Adipocyte (in vitro differentiated cells): ENCODE measurements around the gene MRPS34.

Source experiments
- DNase-seq: peaks from one replicate; pipeline ENCODE4 v3.0.0-alpha.2; 2015; ENCODE audit warnings: low read depth
- H3K27me3 ChIP-seq: replicated peaks from 2 replicates; pipeline ENCODE4 v1.7.0; 2013; ENCODE audit warnings: mild to moderate bottlenecking, low read length, moderate library complexity; ENCODE audit not compliant: control insufficient read depth, insufficient read depth
- H3K36me3 ChIP-seq: 2 replicates; pipeline ENCODE4 v1.7.0; 2013; ENCODE audit warnings: low read length, mild to moderate bottlenecking, moderate library complexity; ENCODE audit not compliant: control insufficient read depth, insufficient read depth, severe bottlenecking
- H3K4me1 ChIP-seq: 2 replicates; pipeline ENCODE4 v1.7.0; 2013; ENCODE audit warnings: mild to moderate bottlenecking, low read length, moderate library complexity; ENCODE audit not compliant: control insufficient read depth, insufficient read depth
- H3K4me3 ChIP-seq: 2 replicates; pipeline ENCODE4 v1.7.0; 2013; ENCODE audit warnings: mild to moderate bottlenecking, low read length, moderate library complexity
- H3K9ac ChIP-seq: 2 replicates; pipeline ENCODE4 v1.7.0; 2013; ENCODE audit warnings: mild to moderate bottlenecking, low read length, moderate library complexity
- H3K9me3 ChIP-seq: 2 replicates; pipeline ENCODE4 v1.7.0; 2013; ENCODE audit warnings: mild to moderate bottlenecking, low read length, moderate library complexity; ENCODE audit not compliant: control insufficient read depth

The MRPS34 gene

DNA sequence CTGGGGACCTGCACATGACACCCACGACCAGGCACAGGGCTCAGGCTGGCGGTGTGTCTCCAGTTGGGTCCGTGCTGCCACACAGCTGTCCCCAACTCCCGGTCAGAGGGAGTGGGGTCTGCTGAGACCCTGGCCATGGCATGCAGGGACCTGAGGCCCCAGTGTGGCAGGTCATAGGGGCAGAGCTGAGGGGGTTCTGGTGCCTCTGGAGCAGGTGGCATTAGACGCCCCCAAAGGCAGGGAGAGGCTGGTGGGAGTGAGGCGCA lies 14.1 kb upstream of the MRPS34 start:
- Histone ChIP-seq H3K27me3 (no peaks in the 10 kb centered on the region), H3K36me3 (peaks cover 9% of the 10 kb centered on the region), H3K4me1 (no peaks in the 10 kb centered on the region), H3K9me3 (no peaks in the 10 kb centered on the region), H3K4me3 (no peak overlapping the region), H3K9ac (no peak overlapping the region)
- DNase-seq, result no peak

DNA sequence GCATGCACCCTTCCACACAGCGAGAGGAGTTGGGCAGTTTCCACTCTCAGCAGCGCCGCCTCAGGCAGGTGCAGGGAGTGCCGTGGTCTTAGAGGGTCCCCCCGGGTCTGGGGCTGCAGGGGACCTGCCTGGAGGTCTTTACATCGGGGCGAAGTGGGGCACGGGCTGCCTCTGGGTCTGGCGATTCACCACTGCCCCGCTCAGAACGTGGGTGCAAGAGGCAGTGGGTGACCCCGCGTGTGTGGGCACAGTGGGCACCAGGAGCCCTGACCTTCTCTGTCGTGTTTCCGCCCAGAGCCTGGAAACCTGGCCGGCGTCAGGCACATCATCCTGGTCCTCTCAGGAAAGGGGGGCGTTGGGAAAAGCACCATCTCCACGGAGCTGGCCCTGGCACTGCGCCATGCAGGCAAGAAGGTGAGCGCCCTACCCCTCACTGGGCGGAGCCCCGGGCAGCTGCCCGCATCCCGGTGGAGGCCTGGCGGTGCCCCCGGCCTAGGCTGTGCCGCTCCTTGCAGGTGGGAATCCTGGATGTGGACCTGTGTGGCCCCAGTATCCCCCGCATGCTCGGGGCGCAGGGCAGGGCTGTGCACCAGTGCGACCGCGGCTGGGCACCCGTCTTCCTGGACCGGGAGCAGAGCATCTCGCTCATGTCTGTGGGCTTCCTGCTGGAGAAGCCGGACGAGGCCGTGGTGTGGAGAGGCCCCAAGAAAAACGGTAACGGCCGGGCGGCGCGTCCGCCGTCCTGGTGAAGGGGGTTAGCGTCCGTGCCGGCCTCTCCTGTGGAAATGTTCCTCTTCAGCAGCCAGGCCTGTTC lies 13.5 kb upstream of the MRPS34 start:
- no peak for DNase-seq

DNA sequence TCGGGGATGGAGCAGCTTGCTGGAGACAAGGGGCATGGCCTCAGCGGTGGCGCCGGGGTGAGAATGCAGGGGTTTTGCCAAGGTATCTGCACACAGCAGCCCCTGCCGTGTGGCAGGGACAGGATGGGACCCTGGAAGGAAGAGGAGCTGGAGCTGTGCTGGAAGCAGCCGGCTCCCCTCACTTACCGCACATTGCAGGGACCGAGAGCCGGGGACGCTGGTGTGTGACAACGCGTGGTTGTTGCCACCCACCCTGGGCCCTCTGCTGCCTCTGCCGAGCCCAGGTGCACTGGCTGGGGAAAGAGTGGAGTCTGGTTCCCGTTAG lies 12.9 kb upstream of the MRPS34 start:
- Histone ChIP-seq H3K27me3 (no peaks in the 10 kb centered on the region), H3K4me1 (peaks cover 5% of the 10 kb centered on the region), H3K9ac (no peak overlapping the region), H3K4me3 (no peak overlapping the region), H3K36me3 (peaks cover 9% of the 10 kb centered on the region), H3K9me3 (no peaks in the 10 kb centered on the region)
- DNase-seq, result no peak

More for the DNA sequence above, 13.5 kb upstream of the MRPS34 start:
- no peak overlapping the region for H3K9ac ChIP-seq
- no peaks in the 10 kb centered on the region for H3K27me3 ChIP-seq
- H3K9me3 ChIP-seq, result no peaks in the 10 kb centered on the region
- H3K36me3 ChIP-seq, result peaks cover 9% of the 10 kb centered on the region
- peaks cover 2% of the 10 kb centered on the region for H3K4me1 ChIP-seq
- H3K4me3 ChIP-seq, result no peak overlapping the region

DNA sequence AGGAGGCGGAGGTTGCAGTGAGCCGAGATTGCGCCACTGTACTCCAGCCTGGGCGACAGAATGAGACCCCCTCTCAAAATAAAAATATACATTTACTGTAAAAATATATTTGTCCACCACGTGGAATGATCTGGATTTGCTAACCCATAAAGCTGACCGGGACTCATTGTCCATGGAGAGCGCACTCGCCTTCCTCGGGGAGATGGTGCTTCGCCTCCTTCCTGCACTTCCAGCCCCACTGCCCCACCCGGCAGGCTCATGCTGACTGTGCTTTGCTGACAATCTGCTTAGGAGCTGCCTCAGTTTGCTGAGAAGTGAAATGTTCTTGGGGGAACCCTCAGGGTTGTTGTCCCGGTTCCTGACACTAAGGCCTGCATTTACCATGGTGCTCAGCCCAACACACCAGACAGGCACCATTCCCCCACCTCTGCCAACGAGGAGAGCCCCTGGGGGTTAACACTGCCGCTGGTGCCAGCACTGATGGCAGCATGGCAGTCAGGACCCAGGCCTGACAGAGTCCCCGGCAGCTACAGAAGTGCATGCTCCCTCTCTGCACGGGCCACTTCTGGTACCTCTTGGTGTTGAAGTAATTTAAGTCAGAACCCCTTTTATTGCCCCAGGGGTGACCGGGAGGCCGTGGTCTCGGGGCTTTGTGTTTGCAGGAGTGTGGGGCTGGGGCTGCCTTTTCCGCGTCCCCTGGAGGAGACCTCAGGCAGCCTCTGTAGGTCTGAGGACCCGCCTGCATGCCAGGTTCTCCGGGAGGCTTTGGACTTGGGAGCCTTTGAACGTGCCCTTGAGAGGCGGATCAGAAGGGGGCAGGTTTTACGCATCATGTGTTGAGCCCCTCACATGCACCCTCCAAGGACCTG lies 12.3 kb upstream of the MRPS34 start:
- no peak for DNase-seq
- H3K27me3 ChIP-seq, result no peaks in the 10 kb centered on the region
- peaks cover 5% of the 10 kb centered on the region for H3K4me1 ChIP-seq
- no peak overlapping the region for H3K4me3 ChIP-seq
- H3K9ac ChIP-seq, result no peak overlapping the region
- no peaks in the 10 kb centered on the region for H3K9me3 ChIP-seq
- peaks cover 9% of the 10 kb centered on the region for H3K36me3 ChIP-seq

DNA sequence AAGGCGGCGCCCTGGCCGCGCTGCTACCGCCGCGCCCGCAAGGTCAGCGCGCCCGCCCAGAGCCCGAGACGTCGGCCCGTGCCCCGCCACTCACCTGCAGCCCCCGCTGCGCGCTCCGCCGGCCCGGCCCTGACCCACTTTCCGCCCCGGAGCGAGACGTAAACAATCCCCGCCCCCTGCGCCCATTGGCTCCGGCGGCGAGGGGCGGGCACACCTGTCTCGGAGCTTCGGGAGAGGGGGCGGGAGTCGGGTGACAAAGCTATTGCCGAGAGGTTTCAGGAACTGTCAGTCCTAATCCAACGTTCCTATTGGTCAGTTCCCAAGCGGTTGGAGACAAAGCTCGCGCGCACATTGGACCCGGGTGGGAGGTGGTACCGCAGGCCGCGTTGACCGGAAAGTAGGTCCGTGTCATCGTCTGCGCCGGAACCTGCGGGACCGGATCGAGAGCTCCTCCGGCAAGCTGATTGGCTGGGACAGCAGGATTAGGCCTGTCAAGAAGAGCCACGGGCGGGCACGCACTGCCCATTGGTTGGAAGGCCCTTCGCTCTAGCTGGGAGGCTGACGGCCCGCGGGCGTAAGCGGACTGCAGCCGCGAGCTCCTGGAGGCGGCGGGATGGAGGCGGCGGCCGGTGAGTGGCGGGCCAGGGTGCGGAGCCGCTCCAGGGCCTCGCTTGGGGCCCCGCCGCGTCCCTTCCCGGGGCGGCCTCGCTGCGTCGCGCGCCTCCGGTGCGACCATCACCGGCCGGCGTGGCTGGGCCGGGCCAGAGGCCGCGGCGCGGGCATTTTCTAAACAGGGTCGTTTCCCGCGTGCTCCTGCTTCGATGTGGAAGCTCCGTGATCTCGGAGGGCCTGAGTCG lies 9.7 kb upstream of the MRPS34 start, which contains the start of the genes NUBP2 and SPSB3:
NUBP2 (plus strand) TSS at position 553 of the 857 bp plus-strand sequence; CDS start at position 614, 61 bp downstream.
SPSB3 (minus strand) TSS at position 164 of the 857 bp plus-strand sequence. CDS start 1,088 bp downstream, outside the sequence.
- peaks cover 5% of the 10 kb centered on the region for H3K4me1 ChIP-seq
- H3K9me3 ChIP-seq, result no peaks in the 10 kb centered on the region
- peak; percentile 100 for DNase-seq
- no peaks in the 10 kb centered on the region for H3K27me3 ChIP-seq
- H3K9ac ChIP-seq, result peak within 1 kb of the TSS; percentile 89
- peak within 1 kb of the TSS; percentile 88 for H3K4me3 ChIP-seq
- peaks cover 6% of the 10 kb centered on the region for H3K36me3 ChIP-seq

DNA sequence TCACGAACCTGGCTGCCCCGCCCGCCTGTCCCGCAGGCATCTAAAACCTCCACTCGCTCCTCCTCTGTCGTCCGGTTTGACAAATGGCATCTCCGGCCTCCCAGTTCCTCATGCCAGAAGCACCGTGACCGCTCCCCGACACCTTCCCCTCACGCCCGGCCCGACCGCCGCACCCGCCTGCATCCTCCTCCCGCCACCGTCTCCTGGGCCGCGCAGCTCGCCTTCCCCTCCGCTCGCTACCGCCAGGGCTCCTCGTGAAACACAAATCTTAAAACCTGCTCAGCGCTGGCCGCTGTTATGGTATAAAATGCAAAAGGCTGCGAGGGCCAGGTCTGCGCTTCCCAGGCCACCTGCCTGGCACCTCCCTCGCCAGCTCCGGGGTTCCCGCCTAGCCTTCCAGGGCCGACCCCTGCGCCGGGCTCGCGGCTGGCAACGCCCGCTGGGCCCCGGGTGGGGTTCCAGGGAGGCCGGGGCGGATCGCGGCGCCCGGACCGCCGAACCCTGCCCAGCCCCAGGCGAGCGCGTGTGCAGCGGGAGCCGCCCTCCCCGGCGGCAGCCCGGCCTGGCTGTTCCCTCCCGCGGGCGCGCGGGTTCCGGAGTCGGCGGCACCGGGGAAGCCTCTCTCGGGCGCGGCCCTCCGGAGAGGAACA lies 8.9 kb upstream of the MRPS34 start:
- H3K36me3 ChIP-seq, result peaks cover 11% of the 10 kb centered on the region
- DNase-seq, result peak; percentile 56

DNA sequence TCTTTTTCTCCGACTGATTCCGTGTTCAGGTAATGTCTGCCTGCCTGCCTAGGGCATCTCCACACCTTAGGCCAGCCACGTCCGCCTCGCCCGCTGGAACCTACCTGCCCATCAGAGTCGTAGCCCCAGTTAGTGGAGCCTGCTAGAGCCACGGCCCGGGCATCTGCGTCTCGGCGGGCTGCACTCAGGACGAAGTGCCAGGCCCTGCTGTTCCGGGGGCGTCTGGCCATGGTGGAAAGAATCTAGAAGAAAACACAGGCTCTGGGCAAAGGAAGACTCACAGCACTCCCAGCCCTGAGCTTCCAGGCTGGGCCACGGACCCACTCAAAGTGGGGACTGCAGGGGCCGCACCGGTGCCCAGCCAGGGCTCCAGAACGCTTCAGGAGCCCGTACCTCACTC lies 8.3 kb upstream of the MRPS34 start:
- no peak for DNase-seq
- H3K27me3 ChIP-seq, result no peaks in the 10 kb centered on the region
- peak overlapping the region; percentile 88 for H3K4me3 ChIP-seq
- H3K9me3 ChIP-seq, result no peaks in the 10 kb centered on the region
- peak overlapping the region; percentile 89 for H3K9ac ChIP-seq
- H3K4me1 ChIP-seq, result peaks cover 5% of the 10 kb centered on the region
- H3K36me3 ChIP-seq, result peaks cover 15% of the 10 kb centered on the region

More for the DNA sequence above, 8.9 kb upstream of the MRPS34 start:
- H3K4me3 ChIP-seq, result peak overlapping the region; percentile 88
- H3K9me3 ChIP-seq, result no peaks in the 10 kb centered on the region
- peak overlapping the region; percentile 89 for H3K9ac ChIP-seq
- peaks cover 5% of the 10 kb centered on the region for H3K4me1 ChIP-seq
- H3K27me3 ChIP-seq, result no peaks in the 10 kb centered on the region

DNA sequence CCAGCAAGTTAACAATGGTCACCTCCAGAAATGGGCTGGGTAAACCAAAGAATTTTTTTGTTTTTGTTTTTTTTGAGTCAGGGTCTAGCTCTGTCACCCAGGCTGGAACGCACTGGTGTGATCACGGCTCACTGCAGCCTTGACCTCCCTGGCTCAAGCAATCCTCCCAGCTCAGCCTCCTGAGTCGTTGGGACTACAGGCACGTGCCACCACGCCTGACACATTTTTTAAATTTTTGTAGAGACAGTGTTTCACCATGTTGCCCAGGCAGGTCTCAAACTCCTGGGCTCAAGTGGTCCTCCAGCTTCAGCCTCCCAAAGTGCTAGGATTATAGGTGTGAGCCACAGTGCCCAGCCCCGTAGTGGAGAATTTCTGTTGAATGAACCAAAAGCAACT lies 7.7 kb upstream of the MRPS34 start:
- H3K27me3 ChIP-seq, result no peaks in the 10 kb centered on the region
- peak overlapping the region; percentile 89 for H3K9ac ChIP-seq
- H3K9me3 ChIP-seq, result no peaks in the 10 kb centered on the region
- H3K4me1 ChIP-seq, result peaks cover 5% of the 10 kb centered on the region
- peaks cover 18% of the 10 kb centered on the region for H3K36me3 ChIP-seq
- no peak overlapping the region for H3K4me3 ChIP-seq
- DNase-seq, result no peak

DNA sequence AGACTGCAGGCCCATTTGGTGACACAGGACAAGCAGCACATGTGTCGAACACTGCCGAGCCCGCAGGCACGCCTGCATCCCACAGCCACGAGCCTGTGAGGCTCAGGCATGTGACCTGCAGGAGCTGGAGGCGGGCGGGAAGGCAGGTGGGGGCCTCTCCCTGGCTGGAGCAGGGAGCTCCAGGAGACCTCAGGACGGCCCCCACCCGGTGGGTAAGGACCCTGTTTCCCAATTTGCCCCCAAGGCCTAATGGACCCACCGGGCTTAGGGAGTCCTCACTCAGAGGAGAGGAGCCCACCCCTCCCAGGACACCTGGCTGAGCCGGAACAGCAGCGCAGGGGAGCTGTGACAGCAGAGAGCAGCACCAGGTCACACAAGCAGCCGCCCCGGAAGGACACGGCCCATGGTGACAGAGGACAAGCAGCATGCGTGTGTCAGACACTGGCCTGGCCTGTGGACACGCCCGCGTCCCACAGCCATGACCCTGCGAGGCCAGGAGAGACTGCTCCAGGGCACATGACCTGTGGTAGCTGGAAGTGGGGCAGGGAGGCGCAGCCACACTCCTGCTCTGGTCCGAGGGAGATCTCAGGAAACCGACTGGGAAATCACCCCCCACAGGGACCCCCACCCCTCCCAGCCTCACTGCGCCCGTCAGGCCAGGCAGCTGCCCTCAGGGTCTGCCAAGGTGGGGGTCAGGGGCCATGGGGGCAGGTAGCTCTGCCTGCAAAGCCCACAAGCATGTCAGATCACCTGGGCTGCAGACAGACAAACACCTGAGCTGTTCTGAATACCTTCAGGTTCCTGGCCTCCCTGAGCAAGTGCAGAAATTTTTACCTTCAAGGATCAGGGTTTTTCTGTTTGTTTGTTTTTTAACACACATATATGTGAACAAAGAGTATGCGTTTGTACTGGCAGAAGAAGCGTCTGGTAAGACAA lies 7.1 kb upstream of the MRPS34 start:
- no peak for DNase-seq
- no peaks in the 10 kb centered on the region for H3K27me3 ChIP-seq
- H3K4me3 ChIP-seq, result no peak overlapping the region
- no peak overlapping the region for H3K9ac ChIP-seq
- H3K9me3 ChIP-seq, result no peaks in the 10 kb centered on the region
- H3K4me1 ChIP-seq, result peaks cover 5% of the 10 kb centered on the region
- H3K36me3 ChIP-seq, result peaks cover 25% of the 10 kb centered on the region

DNA sequence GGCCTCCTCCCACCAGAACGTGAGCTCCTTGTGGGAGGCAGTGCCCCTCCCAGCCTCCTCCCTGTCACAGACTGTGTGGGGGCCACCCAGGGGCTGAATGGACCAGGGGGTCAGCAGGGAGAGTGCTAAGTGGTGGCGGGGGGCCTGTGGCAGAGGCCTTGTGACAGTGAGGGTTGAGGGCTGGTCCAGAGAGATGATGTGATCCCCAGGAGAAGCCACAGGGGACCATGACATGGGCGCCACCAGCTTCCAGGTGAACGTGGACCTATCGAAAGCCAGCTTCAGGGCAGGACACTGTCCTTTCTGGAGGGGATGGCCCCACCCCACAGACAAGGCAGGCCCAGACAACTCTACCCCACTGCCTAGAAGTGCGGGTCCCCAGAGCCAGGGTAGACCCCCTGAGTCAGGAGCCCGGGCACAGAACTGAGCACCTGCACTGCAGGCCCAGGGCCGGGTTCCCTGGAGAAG lies 6.3 kb upstream of the MRPS34 start:
- Histone ChIP-seq H3K4me3 (no peak overlapping the region), H3K36me3 (peaks cover 26% of the 10 kb centered on the region), H3K27me3 (no peaks in the 10 kb centered on the region), H3K9ac (no peak overlapping the region), H3K9me3 (no peaks in the 10 kb centered on the region), H3K4me1 (peaks cover 11% of the 10 kb centered on the region)
- DNase-seq, result no peak
